Panc1 (cell line): ENCODE measurements around the gene AKT3. TPM values are rescaled to one million over a fixed set of nuclear protein-coding genes. Genes with fewer than 3 reads are reported as not detected.

Experiments used
- ATAC-seq: fragments of 200-7000 bp; cut with Tn5 transposase; 2 replicates; pipeline ENCODE4 v1.9.1; 2020; ENCODE audit warnings: mild to moderate bottlenecking, moderate library complexity
- BruUV-seq: library from RNA; stranded (reverse); fragments of 400-500 nt; replicated peaks from 2 replicates; lab custom pipeline; 2021; lab: Mats Ljungman, UMichigan
- CTCF ChIA-PET: fragments of 300-600 bp; sonication (Branson Sonifier 250); formaldehyde crosslinking; loops from one replicate; lab custom pipeline; 2022; ENCODE audit warnings: antibody characterized with exemption; lab: Charles Lee
- POLR2A ChIA-PET: fragments of 300-600 bp; sonication (Branson Sonifier 250); formaldehyde crosslinking; loops from one replicate; lab custom pipeline; 2022; ENCODE audit warnings: antibody characterized with exemption; lab: Charles Lee
- DNase-seq: peaks from one replicate; pipeline ENCODE4 v3.0.0-alpha.2; 2010; ENCODE audit warnings: low read depth, low spot score
- H3K27ac ChIP-seq: 2 replicates; pipeline ENCODE4 v1.5.1; 2011; ENCODE audit warnings: mild to moderate bottlenecking, low read length, inconsistent platforms
- H3K27me3 ChIP-seq: fragments of 200-500 bp; sonication (Bioruptor generic); 2 replicates; pipeline ENCODE4 v1.6.0; 2014; ENCODE audit warnings: low read length, inconsistent platforms; ENCODE audit not compliant: control insufficient read depth, insufficient read depth
- H3K36me3 ChIP-seq: fragments of 200-500 bp; sonication (Bioruptor generic); 2 replicates; pipeline ENCODE4 v1.5.1; 2014; ENCODE audit warnings: inconsistent platforms, mild to moderate bottlenecking, low read length, moderate library complexity; ENCODE audit not compliant: control insufficient read depth, insufficient read depth
- H3K4me1 ChIP-seq: 2 replicates; pipeline ENCODE4 v1.5.1; 2011; ENCODE audit warnings: inconsistent platforms, mild to moderate bottlenecking, low read length, moderate library complexity; ENCODE audit not compliant: control insufficient read depth, insufficient read depth
- H3K4me3 ChIP-seq, 2 experiments: 2 replicates each; pipeline ENCODE4 v1.5.1; 2011 to 2012; ENCODE audit warnings: low read depth in 2 of 2, low read length in 2 of 2, mild to moderate bottlenecking in 2 of 2, inconsistent platforms in 1 of 2, moderate library complexity in 1 of 2
- H3K9me3 ChIP-seq: fragments of 200-500 bp; sonication (Bioruptor generic); 2 replicates; pipeline ENCODE4 v1.5.1; 2014; ENCODE audit warnings: low read depth, mild to moderate bottlenecking, inconsistent platforms, low read length, moderate library complexity; ENCODE audit not compliant: control insufficient read depth, insufficient read depth
- CTCF ChIP-seq: fragments of 450-650 bp; IDR thresholded peaks from 2 replicates; pipeline ENCODE4 v1.5.1; 2017; ENCODE audit warnings: mild to moderate bottlenecking
- POLR2AphosphoS5 ChIP-seq: IDR thresholded peaks from 2 replicates; pipeline ENCODE4 v1.6.1; 2012; ENCODE audit warnings: mild to moderate bottlenecking, low read depth, low read length, moderate library complexity
- SIN3A ChIP-seq: IDR thresholded peaks from 2 replicates; pipeline ENCODE4 v1.6.1; 2012; ENCODE audit warnings: low read depth, mild to moderate bottlenecking, low read length, moderate library complexity, borderline replicate concordance; ENCODE audit not compliant: insufficient read depth
- TCF7L2 ChIP-seq: IDR thresholded peaks from 2 replicates; pipeline ENCODE4 v1.6.1; 2011; ENCODE audit warnings: mild to moderate bottlenecking, low read depth, low read length, inconsistent platforms
- in situ Hi-C: cut with HindIII; loops from 2 replicates; pipeline ENCODE4 v1.10.0; 2016; ENCODE audit warnings: low sequenced_read_pairs, low pct_unique_long_range_greater_than_20kb
- intact Hi-C: fragments of 100-400 bp; cut with micrococcal nuclease; formaldehyde crosslinking; loops from one replicate; pipeline ENCODE4 v1.10.0; 2022; ENCODE audit not compliant: unreplicated experiment
- total RNA-seq: library from RNA; stranded (reverse); gene quantifications from one replicate; pipeline ENCODE4 v1.2.1, GENCODE V29; 2021; ENCODE audit not compliant: unreplicated experiment
- TF ChIP-seq, protein P1 (sequence below), 2 experiments: IDR thresholded peaks; 2 replicates each; pipeline ENCODE4 v1.6.1; 2011 to 2012; ENCODE audit warnings: low read depth in 2 of 2, control low read depth in 1 of 2, low read length in 1 of 2, mild to moderate bottlenecking in 1 of 2, moderate library complexity in 1 of 2; ENCODE audit not compliant: insufficient read depth in 1 of 2

Gene AKT3
- total RNA-seq, 1 experiment from 2014 or later, result 11.0 TPM

DNA sequence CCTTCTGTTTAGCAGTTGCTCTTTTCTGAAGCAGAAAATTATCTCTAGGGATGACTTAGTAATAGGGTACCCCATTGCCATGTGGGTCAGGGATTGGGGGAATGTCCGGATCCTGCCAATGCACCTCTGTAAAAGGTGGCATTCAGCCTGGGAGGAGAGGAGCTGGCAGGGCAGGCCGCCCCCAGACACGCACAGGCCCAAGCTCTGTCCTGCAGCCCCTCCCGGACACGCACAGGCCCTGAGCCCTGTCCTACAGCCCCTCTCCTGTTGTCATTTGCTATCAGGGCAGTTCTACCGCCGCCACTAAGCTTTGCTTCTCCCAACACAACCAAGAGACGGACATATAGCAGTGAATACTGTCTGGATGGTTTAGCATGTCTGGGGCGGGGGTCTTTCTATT is 375.1 kb downstream of the AKT3 start:
- ChIA-PET POLR2A (no interaction called here), CTCF (no interaction called here)
- Histone ChIP-seq H3K4me3 (no peak overlapping the region), H3K9me3 (no peaks in the 10 kb centered on the region), H3K27me3 (no peaks in the 10 kb centered on the region), H3K27ac (no peak overlapping the region), H3K4me1 (no peaks in the 10 kb centered on the region), H3K36me3 (no peaks in the 10 kb centered on the region)
- DNase-seq (no peak), ATAC-seq (no peak)
- BruUV-seq, result no TSS peak
- intact Hi-C loops, result no loop called here
- TF ChIP-seq SIN3A, result no peak
- TF ChIP-seq TCF7L2, result no peak
- TF ChIP-seq POLR2AphosphoS5, result no peak
- TF ChIP-seq CTCF, result no peak
- TF ChIP-seq, protein P1, sequence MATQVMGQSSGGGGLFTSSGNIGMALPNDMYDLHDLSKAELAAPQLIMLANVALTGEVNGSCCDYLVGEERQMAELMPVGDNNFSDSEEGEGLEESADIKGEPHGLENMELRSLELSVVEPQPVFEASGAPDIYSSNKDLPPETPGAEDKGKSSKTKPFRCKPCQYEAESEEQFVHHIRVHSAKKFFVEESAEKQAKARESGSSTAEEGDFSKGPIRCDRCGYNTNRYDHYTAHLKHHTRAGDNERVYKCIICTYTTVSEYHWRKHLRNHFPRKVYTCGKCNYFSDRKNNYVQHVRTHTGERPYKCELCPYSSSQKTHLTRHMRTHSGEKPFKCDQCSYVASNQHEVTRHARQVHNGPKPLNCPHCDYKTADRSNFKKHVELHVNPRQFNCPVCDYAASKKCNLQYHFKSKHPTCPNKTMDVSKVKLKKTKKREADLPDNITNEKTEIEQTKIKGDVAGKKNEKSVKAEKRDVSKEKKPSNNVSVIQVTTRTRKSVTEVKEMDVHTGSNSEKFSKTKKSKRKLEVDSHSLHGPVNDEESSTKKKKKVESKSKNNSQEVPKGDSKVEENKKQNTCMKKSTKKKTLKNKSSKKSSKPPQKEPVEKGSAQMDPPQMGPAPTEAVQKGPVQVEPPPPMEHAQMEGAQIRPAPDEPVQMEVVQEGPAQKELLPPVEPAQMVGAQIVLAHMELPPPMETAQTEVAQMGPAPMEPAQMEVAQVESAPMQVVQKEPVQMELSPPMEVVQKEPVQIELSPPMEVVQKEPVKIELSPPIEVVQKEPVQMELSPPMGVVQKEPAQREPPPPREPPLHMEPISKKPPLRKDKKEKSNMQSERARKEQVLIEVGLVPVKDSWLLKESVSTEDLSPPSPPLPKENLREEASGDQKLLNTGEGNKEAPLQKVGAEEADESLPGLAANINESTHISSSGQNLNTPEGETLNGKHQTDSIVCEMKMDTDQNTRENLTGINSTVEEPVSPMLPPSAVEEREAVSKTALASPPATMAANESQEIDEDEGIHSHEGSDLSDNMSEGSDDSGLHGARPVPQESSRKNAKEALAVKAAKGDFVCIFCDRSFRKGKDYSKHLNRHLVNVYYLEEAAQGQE (IDR thresholded peaks at IDR 0.05; ENCODE audit: insufficient read depth in 1 of 2, low read depth in 2 of 2, low read length in 1 of 2), result no peak
- in situ Hi-C loops, result no loop called here

GRCh38 chr1:243474136-243474881 is 375.7 kb downstream of the AKT3 start:
- DNase-seq, result no peak
- BruUV-seq, result no TSS peak
- H3K27ac ChIP-seq, result no peak overlapping the region

More at GRCh38 chr1:243474136-243474881, 375.7 kb downstream of the AKT3 start:
- ATAC-seq, result no peak
- H3K9me3 ChIP-seq, result no peaks in the 10 kb centered on the region
- H3K27me3 ChIP-seq, result no peaks in the 10 kb centered on the region
- H3K36me3 ChIP-seq, result no peaks in the 10 kb centered on the region
- no peaks in the 10 kb centered on the region for H3K4me1 ChIP-seq
- CTCF ChIA-PET, result no interaction called here
- no peak overlapping the region for H3K4me3 ChIP-seq
- TF ChIP-seq, protein P1 (IDR thresholded peaks at IDR 0.05; ENCODE audit: insufficient read depth in 1 of 2, low read depth in 2 of 2, low read length in 1 of 2), result no peak
- TF ChIP-seq CTCF, result no peak
- no peak for TF ChIP-seq TCF7L2
- TF ChIP-seq POLR2AphosphoS5, result no peak
- TF ChIP-seq SIN3A, result no peak
- in situ Hi-C loops, result no loop called here
- intact Hi-C loops, result no loop called here
- POLR2A ChIA-PET, result no interaction called here
